Hepatocyte (in vitro differentiated cells): ENCODE measurements around the gene SIGLECL1. TPM values are rescaled to one million over a fixed set of nuclear protein-coding genes. Genes with fewer than 3 reads are reported as not detected.
"Not testable (repeated sequence)": the region's sequence is repeated elsewhere in the genome, so short reads cannot be mapped to it uniquely, and the experiment has no call there.

Experiments
- DNase-seq: peaks from one replicate; pipeline ENCODE4 v3.0.0-alpha.2; 2016; ENCODE audit warnings: low spot score
- H2AFZ ChIP-seq: fragments of 200-600 bp; sonication (generic); 2 replicates; pipeline ENCODE4 v1.6.0; 2016; ENCODE audit warnings: antibody characterized with exemption, mild to moderate bottlenecking
- H3K27ac ChIP-seq: fragments of 200-600 bp; sonication (generic); 2 replicates; pipeline ENCODE4 v1.5.1; 2016; ENCODE audit warnings: mild to moderate bottlenecking
- H3K27me3 ChIP-seq: fragments of 200-600 bp; sonication (generic); 2 replicates; pipeline ENCODE4 v1.6.1; 2016
- H3K36me3 ChIP-seq: fragments of 200-600 bp; sonication (generic); replicated peaks from 2 replicates; pipeline ENCODE4 v1.5.1; 2016; ENCODE audit warnings: low read depth; ENCODE audit not compliant: insufficient read depth
- H3K4me1 ChIP-seq: fragments of 200-600 bp; sonication (generic); 2 replicates; pipeline ENCODE4 v1.5.1; 2016; ENCODE audit warnings: mild to moderate bottlenecking, moderate library complexity; ENCODE audit not compliant: insufficient read depth
- H3K4me2 ChIP-seq: fragments of 200-600 bp; sonication (generic); 2 replicates; pipeline ENCODE4 v1.6.0; 2016
- H3K4me3 ChIP-seq: fragments of 200-600 bp; sonication (generic); 2 replicates; pipeline ENCODE4 v1.5.1; 2016; ENCODE audit warnings: mild to moderate bottlenecking
- H3K79me2 ChIP-seq: fragments of 200-600 bp; sonication (generic); 2 replicates; pipeline ENCODE4 v1.6.0; 2017; ENCODE audit warnings: mild to moderate bottlenecking
- H3K9me2 ChIP-seq: fragments of 200-600 bp; sonication (generic); replicated peaks from 2 replicates; pipeline ENCODE4 v1.6.0; 2017; ENCODE audit warnings: mild to moderate bottlenecking; ENCODE audit not compliant: insufficient read depth
- H3K9me3 ChIP-seq: fragments of 200-600 bp; sonication (generic); 2 replicates; pipeline ENCODE4 v1.5.1; 2016; ENCODE audit warnings: low read depth, mild to moderate bottlenecking
- H4K20me1 ChIP-seq: fragments of 200-600 bp; sonication (generic); 2 replicates; pipeline ENCODE4 v1.6.0; 2016; ENCODE audit warnings: mild to moderate bottlenecking; ENCODE audit not compliant: insufficient read depth, poor library complexity, severe bottlenecking
- EZH2 ChIP-seq: fragments of 200-600 bp; sonication (generic); IDR thresholded peaks from 2 replicates; pipeline ENCODE4 v1.6.1; 2016; ENCODE audit warnings: antibody characterized with exemption, mild to moderate bottlenecking, borderline replicate concordance
- EZH2phosphoT487 ChIP-seq: fragments of 200-600 bp; sonication (generic); IDR thresholded peaks from one replicate; pipeline ENCODE4 v1.6.1; 2018; ENCODE audit warnings: antibody characterized with exemption, mild to moderate bottlenecking, low read depth, moderate library complexity; ENCODE audit not compliant: unreplicated experiment, severe bottlenecking
- WGBS: methylation state at CpG from one replicate; pipeline ENCODE4 v1.1.6; 2016; ENCODE audit warnings: low lambda C conversion rate; ENCODE audit errors: missing lambda C conversion rate; 5-methylcytosine and 5-hydroxymethylcytosine counted together
- polyA plus RNA-seq: library from polyadenylated mRNA; unstranded; fragments of >200 nt; fragmentation: Nextera tagmentation; extraction: Ambion mirVana; gene quantifications from 2 replicates; pipeline ENCODE4 v1.2.1, GENCODE V29; 2016
- total RNA-seq: library from RNA; depleted of rRNA; stranded (reverse); fragments of >200 nt; gene quantifications from 2 replicates; pipeline ENCODE4 v1.2.3, GENCODE V29; 2014
- TF ChIP-seq, protein P1 (sequence below): fragments of 200-600 bp; sonication (generic); IDR thresholded peaks from 2 replicates; pipeline ENCODE4 v1.5.1; 2016; ENCODE audit warnings: antibody characterized with exemption, mild to moderate bottlenecking; ENCODE audit not compliant: poor library complexity

Gene SIGLECL1
- total and polyA plus RNA-seq, 2 experiments from 2014 or later = not detected

DNA sequence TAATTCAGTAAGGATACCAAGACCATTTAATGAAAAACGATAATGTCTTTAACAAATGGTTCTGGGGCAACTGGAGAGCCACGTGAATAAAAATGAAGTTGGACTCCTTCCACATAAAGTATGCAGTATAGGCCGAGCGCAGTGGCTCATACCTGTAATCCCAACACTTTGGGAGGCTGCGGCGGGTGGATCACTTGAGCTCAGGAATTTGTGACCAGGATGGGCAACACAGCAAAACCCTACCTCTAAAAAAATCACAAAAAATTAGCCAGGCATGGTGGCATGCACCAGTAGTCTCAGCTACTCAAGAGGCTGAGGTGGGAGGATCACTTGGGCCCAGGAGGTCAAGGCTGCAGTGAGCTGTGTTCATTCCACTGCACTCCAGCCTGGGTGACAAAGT lies 46.6 kb upstream of the SIGLECL1 start:
- no peak for DNase-seq
- Histone ChIP-seq H3K79me2 (no peaks in the 10 kb centered on the region), H3K9me2 (no peaks in the 10 kb centered on the region), H3K27ac (no peak overlapping the region), H3K4me3 (no peak overlapping the region), H3K27me3 (no peaks in the 10 kb centered on the region), H3K9me3 (no peaks in the 10 kb centered on the region), H3K4me1 (no peaks in the 10 kb centered on the region), H3K36me3 (no peaks in the 10 kb centered on the region), H3K4me2 (no peak overlapping the region), H4K20me1 (no peaks in the 10 kb centered on the region), H2AFZ (no peak overlapping the region)
- 87% methylated on average over 6 of the region's 6 CpGs for WGBS
- TF ChIP-seq EZH2 (no peak), EZH2phosphoT487 (no peak)
- TF ChIP-seq, protein P1, sequence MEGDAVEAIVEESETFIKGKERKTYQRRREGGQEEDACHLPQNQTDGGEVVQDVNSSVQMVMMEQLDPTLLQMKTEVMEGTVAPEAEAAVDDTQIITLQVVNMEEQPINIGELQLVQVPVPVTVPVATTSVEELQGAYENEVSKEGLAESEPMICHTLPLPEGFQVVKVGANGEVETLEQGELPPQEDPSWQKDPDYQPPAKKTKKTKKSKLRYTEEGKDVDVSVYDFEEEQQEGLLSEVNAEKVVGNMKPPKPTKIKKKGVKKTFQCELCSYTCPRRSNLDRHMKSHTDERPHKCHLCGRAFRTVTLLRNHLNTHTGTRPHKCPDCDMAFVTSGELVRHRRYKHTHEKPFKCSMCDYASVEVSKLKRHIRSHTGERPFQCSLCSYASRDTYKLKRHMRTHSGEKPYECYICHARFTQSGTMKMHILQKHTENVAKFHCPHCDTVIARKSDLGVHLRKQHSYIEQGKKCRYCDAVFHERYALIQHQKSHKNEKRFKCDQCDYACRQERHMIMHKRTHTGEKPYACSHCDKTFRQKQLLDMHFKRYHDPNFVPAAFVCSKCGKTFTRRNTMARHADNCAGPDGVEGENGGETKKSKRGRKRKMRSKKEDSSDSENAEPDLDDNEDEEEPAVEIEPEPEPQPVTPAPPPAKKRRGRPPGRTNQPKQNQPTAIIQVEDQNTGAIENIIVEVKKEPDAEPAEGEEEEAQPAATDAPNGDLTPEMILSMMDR = no peak

DNA sequence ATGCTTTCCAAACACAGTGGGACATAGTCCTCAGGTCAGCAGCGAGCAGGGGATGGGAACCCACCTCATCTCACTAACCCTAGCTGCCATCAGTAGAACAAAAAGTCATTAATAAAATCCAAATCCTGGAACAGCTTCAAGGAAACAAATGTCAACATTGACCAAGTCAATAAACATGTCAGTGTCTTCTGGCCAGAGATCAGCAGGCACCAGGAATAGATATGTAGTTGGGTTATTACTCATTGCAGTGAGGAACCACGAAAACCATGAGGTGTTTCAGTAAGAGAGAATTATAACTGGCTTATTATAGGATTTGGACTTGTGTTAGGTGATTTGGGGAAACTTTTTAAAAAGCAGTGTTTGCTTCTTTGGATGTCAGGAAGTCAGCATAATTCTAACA lies 43.1 kb upstream of the SIGLECL1 start:
- Histone ChIP-seq H3K9me2 (no peaks in the 10 kb centered on the region), H4K20me1 (no peaks in the 10 kb centered on the region), H3K4me3 (no peak overlapping the region), H3K36me3 (no peaks in the 10 kb centered on the region), H3K27me3 (no peaks in the 10 kb centered on the region), H3K4me2 (no peak overlapping the region), H2AFZ (no peak overlapping the region), H3K9me3 (no peaks in the 10 kb centered on the region), H3K27ac (no peak overlapping the region), H3K4me1 (no peaks in the 10 kb centered on the region), H3K79me2 (no peaks in the 10 kb centered on the region)
- 70% methylated on average over 2 of the region's 2 CpGs for WGBS
- TF ChIP-seq EZH2phosphoT487 (no peak), EZH2 (no peak)
- TF ChIP-seq, protein P1 = no peak
- DNase-seq = no peak

DNA sequence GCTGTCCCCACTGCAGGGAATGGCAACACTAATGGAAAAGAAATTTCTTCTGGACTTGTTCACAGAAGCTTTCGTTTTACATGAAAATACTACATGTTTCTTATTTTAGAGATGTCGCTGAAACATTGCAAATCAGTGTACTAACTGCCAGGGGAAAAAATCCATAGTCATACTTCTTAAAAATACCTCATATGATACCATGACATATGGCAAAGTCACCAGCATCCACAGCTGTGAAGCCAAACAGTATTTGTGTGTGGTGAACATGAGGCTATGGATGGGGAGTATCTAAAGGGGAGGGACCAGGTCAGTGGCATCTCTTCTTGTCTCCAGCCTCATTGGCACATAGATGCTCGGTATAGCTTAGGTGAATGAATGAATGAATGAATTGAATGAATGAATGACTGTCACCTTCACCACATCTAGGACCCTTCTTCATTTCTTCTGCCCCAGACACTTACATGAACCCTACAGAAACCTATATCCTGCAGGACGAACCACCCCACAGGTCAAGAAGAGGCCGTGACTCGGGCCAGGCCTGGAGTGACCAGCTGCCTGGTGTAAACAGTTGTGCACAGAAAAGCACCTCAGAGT lies 40.6 kb upstream of the SIGLECL1 start:
- Histone ChIP-seq H3K9me3 (no peaks in the 10 kb centered on the region), H3K27ac (no peak overlapping the region), H3K36me3 (no peaks in the 10 kb centered on the region), H3K9me2 (no peaks in the 10 kb centered on the region), H3K79me2 (no peaks in the 10 kb centered on the region), H3K4me2 (no peak overlapping the region), H3K4me1 (no peaks in the 10 kb centered on the region), H3K27me3 (no peaks in the 10 kb centered on the region), H3K4me3 (no peak overlapping the region), H4K20me1 (no peaks in the 10 kb centered on the region), H2AFZ (no peak overlapping the region)
- 90% methylated on average over 6 of the region's 6 CpGs for WGBS
- TF ChIP-seq, protein P1 = no peak
- no peak for TF ChIP-seq EZH2
- no peak for TF ChIP-seq EZH2phosphoT487
- DNase-seq = no peak

DNA sequence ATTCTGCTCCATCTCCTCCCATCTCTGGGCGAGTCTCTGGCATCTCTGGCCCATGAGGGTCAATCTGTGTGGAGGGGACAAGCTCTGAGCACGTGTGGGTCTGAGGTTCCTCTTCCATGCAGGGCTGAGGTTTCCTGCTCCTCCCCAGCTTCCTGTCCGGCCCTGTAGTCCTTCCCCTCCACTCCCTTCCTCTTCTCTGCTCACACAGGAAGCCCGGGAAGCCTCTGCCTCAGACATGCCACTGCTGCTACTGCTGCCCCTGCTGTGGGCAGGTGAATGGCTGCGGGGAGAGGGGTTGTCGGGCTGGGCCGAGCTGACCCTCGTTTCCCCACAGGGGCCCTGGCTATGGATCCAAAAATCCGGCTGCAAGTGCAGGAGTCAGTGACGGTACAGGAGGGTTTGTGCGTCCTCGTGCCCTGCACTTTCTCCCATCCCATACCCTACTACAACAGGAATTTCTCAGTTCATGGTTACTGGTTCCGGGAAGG lies 40.0 kb upstream of the SIGLECL1 start:
- H3K4me1 ChIP-seq, H3K4me2 ChIP-seq, H3K9me3 ChIP-seq, H2AFZ ChIP-seq, H3K27ac ChIP-seq, H3K4me3 ChIP-seq, H3K79me2 ChIP-seq, DNase-seq, H4K20me1 ChIP-seq, H3K36me3 ChIP-seq, H3K9me2 ChIP-seq, H3K27me3 ChIP-seq: not testable (repeated sequence)
- 76% methylated on average over 13 of the region's 13 CpGs for WGBS
